Heart left ventricle (tissue), 13 donors: ENCODE data around the gene FJX1.

Experiments
- CTCF ChIP-seq, 12 donors: fragments of 200-600 bp; sonication (generic) in 4 of 12; IDR thresholded peaks; one replicate each; pipeline versions ENCODE4 v1.5.0 to v1.8.0; 2018 to 2022; ENCODE audit warnings: antibody characterized with exemption in 12 of 12, mild to moderate bottlenecking in 5 of 12
- POLR2A ChIP-seq, 2 donors: fragments of 450-650 bp; IDR thresholded peaks; one replicate each; pipeline ENCODE4 v1.6.1; 2017; ENCODE audit warnings: antibody characterized with exemption in 2 of 2, mild to moderate bottlenecking in 2 of 2, moderate library complexity in 2 of 2
- donor health status: ischemic (EF 13 %, LVEDD 7.1; RV severe dilation, severe dysfunction).
- donor health status: DM: no; HTN: yes; CAD: no.
- donor health status: DM: no; HTN: no; CAD: no.
- donor health status: ischemic (EF 25% LVEDD 6.9; RV normal size, moderate dysfunction).
- donor health status: ischemic (EF 25% LVEDD 5.7; RV mildly dilated, moderate dysfunction).
- donor health status: ischemic (EF 35%, LVEDD 5.7; RV mildly dilated, moderate dysfunction).
- donor health status: nonischemic (EF 11% LVEDD 7.7; RV severe dilation, severe dysfunction).
- donor health status: DM: yes; HTN: yes; CAD: no.
- donor health status: PGD.
- donor health status: ischemic (EF 29% LVEDD 5.4; RV normal size, mild dysfunction).
- donor health status: nonischemic (EF 23%, LVEDD 6.1; RV moderate dilation, normal function).

- TF ChIP-seq CTCF (IDR thresholded peaks at IDR 0.05) (no peak), POLR2A (IDR thresholded peaks at IDR 0.05) (no peak)
Measured at GRCh38 chr11:35609656-35610055, 8.6 kb upstream of the FJX1 start.
